ENCODE measurements around the gene ETHE1.
A peak's percentile ranks its signal among the peaks of the same experiment; 100 is the strongest.
"Not testable (repeated sequence)": the region's sequence is repeated elsewhere in the genome, so short reads cannot be mapped to it uniquely, and the experiment has no call there.

Gene ETHE1

GRCh38 chr19:43522929-43523328, 4.1 kb downstream of the ETHE1 start:
- no peak for DNase-seq

- peak; percentile 70 for DNase-seq
These were observed 7.4 kb downstream of the ETHE1 start for GRCh38 chr19:43519436-43520088.

GRCh38 chr19:43518051-43518450, 8.9 kb downstream of the ETHE1 start:
- no peak for DNase-seq

GRCh38 chr19:43512399-43512798, 14.6 kb downstream of the ETHE1 start:
- not testable (repeated sequence) for DNase-seq

- DNase-seq = no peak
These were observed 15.7 kb downstream of the ETHE1 start for GRCh38 chr19:43511324-43511723.

GRCh38 chr19:43510713-43511112, 16.3 kb downstream of the ETHE1 start:
- DNase-seq = no peak

- no peak for DNase-seq
These were observed 19.1 kb downstream of the ETHE1 start for GRCh38 chr19:43507880-43508279.

- no peak for DNase-seq
These were observed 20.4 kb downstream of the ETHE1 start for GRCh38 chr19:43506629-43507028.

- DNase-seq = no peak
These were observed 21.1 kb downstream of the ETHE1 start for GRCh38 chr19:43505941-43506340.

GRCh38 chr19:43505186-43505456, 21.9 kb downstream of the ETHE1 start:
- DNase-seq = no peak

- DNase-seq = peak; percentile 49
These were observed 22.4 kb downstream of the ETHE1 start, which contains the start of gene PHLDB3 for GRCh38 chr19:43504426-43505185. TSS of gene PHLDB3 (minus strand) at chr19:43504746. CDS start at chr19:43504118, 628 bp downstream.

GRCh38 chr19:43503501-43504425, 23.2 kb downstream of the ETHE1 start:
- peak; percentile 93 for DNase-seq

GRCh38 chr19:43502419-43502976, 24.5 kb downstream of the ETHE1 start:
- no peak for DNase-seq

- DNase-seq = no peak
These were observed 25.2 kb downstream of the ETHE1 start for GRCh38 chr19:43501661-43502418.

- DNase-seq = no peak
These were observed 28.0 kb downstream of the ETHE1 start for GRCh38 chr19:43499042-43499441.

GRCh38 chr19:43498233-43498842, 28.7 kb downstream of the ETHE1 start:
- no peak for DNase-seq

- no peak for DNase-seq
These were observed 30.0 kb downstream of the ETHE1 start for GRCh38 chr19:43496960-43497359.

GRCh38 chr19:43495082-43495481, 31.9 kb downstream of the ETHE1 start:
- DNase-seq = no peak

- DNase-seq = no peak
These were observed 36.2 kb downstream of the ETHE1 start for GRCh38 chr19:43490759-43491158.

GRCh38 chr19:43489979-43490599, 36.9 kb downstream of the ETHE1 start:
- DNase-seq = no peak

GRCh38 chr19:43489310-43489709, 37.7 kb downstream of the ETHE1 start:
- DNase-seq = no peak

- no peak for DNase-seq
These were observed 38.8 kb downstream of the ETHE1 start for GRCh38 chr19:43488179-43488578.

Measured in NCI-H748 treated with DMSO at 0.1 percent for 48 hours (cell line).